A549 (cell line): ENCODE results near the gene DDIT4. TPM values are rescaled to one million over a fixed set of nuclear protein-coding genes. Genes with fewer than 3 reads are reported as not detected.

Experiments
- ATAC-seq, 2 experiments: fragments of 200-7000 bp in 1 of 2; fragments of >200 bp in 1 of 2; cut with Nextera tagmentation in 1 of 2; cut with Tn5 transposase in 1 of 2; 3 replicates each; pipeline versions ENCODE4 v1.8.0 to v1.9.1; 2018 to 2020; ENCODE audit warnings: mild to moderate bottlenecking in 1 of 2, moderate library complexity in 1 of 2
- CTCF ChIA-PET: fragments of 300-600 bp; sonication (Branson Sonifier 250); formaldehyde crosslinking; extraction: SDS; loops from one replicate; lab custom pipeline; 2021; ENCODE audit warnings: antibody characterized with exemption, inconsistent platforms; lab: Yijun Ruan, JAX
- POLR2A ChIA-PET: fragments of 350-600 bp; formaldehyde crosslinking; extraction: SDS; loops from one replicate; lab custom pipeline; 2021; ENCODE audit warnings: antibody characterized with exemption, inconsistent platforms; lab: Yijun Ruan, JAX
- DNase-seq, 2 experiments: peaks; one replicate each; pipeline versions ENCODE4 v3.0.0 to v3.0.0-alpha.2; 2011 to 2016; ENCODE audit warnings: low read depth in 1 of 2, low spot score in 1 of 2
- FAIRE-seq: peaks from 2 replicates; lab custom pipeline; 2011; peaks lifted over from hg19 to GRCh38; lab: Jason Lieb, UNC
- H3K27ac ChIP-seq, 2 experiments: fragments of >200 bp; sonication (Bioruptor Twin); formaldehyde crosslinking; 3 replicates each; pipeline ENCODE4 v1.5.1; 2016 to 2017
- H3K4me1 ChIP-seq: fragments of >200 bp; sonication (Bioruptor Twin); formaldehyde crosslinking; 3 replicates; pipeline ENCODE4 v1.6.1; 2016
- H3K4me2 ChIP-seq: fragments of >200 bp; sonication (Bioruptor Twin); formaldehyde crosslinking; 3 replicates; pipeline ENCODE4 v1.6.1; 2016
- H3K4me3 ChIP-seq: fragments of >200 bp; sonication (Bioruptor Twin); formaldehyde crosslinking; 3 replicates; pipeline ENCODE4 v1.5.1; 2016
- H3K9me3 ChIP-seq: fragments of >200 bp; sonication (Bioruptor Twin); formaldehyde crosslinking; 3 replicates; pipeline ENCODE4 v1.6.1; 2016
- CBX2 ChIP-seq: fragments of 200-600 bp; sonication (generic); IDR thresholded peaks from 2 replicates; pipeline ENCODE4 v1.6.1; 2016; ENCODE audit warnings: low read depth, mild to moderate bottlenecking, borderline replicate concordance
- CHD4 ChIP-seq: fragments of 200-600 bp; sonication (generic); IDR thresholded peaks from 2 replicates; pipeline ENCODE4 v1.6.1; 2016; ENCODE audit warnings: antibody characterized with exemption, mild to moderate bottlenecking, borderline replicate concordance
- ELK1 ChIP-seq: fragments of 150-350 bp; IDR thresholded peaks from 2 replicates; pipeline ENCODE4 v1.6.1; 2014; ENCODE audit warnings: low read depth, mild to moderate bottlenecking, low read length
- FOXS1 ChIP-seq: fragments of 250-450 bp; sonication (Bioruptor Pico); IDR thresholded peaks from 2 replicates; pipeline ENCODE4 v1.5.0; 2020; ENCODE audit warnings: mild to moderate bottlenecking, moderate library complexity
- HEYL ChIP-seq: fragments of 250-450 bp; sonication (Bioruptor Pico); IDR thresholded peaks from 2 replicates; pipeline ENCODE4 v1.8.0; 2021; ENCODE audit warnings: mild to moderate bottlenecking, moderate library complexity
- HOXB5 ChIP-seq: fragments of 250-450 bp; sonication (Bioruptor Pico); IDR thresholded peaks from 2 replicates; pipeline ENCODE4 v1.5.0; 2020; ENCODE audit warnings: mild to moderate bottlenecking, moderate library complexity
- JUN ChIP-seq, 2 experiments: fragments of >200 bp; sonication (Bioruptor Twin); formaldehyde crosslinking; IDR thresholded peaks; 2 replicates in 1 of 2; 3 replicates in 1 of 2; pipeline ENCODE4 v1.6.1; 2016 to 2017
- MAX ChIP-seq: IDR thresholded peaks from 2 replicates; pipeline ENCODE4 v1.6.1; 2012
- RARB ChIP-seq: fragments of 250-450 bp; sonication (Bioruptor Pico); IDR thresholded peaks from 2 replicates; pipeline ENCODE4 v1.8.0; 2021; ENCODE audit warnings: mild to moderate bottlenecking, moderate library complexity
- RCOR1 ChIP-seq: fragments of 150-350 bp; IDR thresholded peaks from 2 replicates; pipeline ENCODE4 v1.6.1; 2014; ENCODE audit warnings: antibody characterized with exemption, low read length, low read depth
- SMC3 ChIP-seq: fragments of >200 bp; sonication (Bioruptor Twin); formaldehyde crosslinking; IDR thresholded peaks from 3 replicates; pipeline ENCODE4 v1.6.1; 2018; ENCODE audit warnings: inconsistent platforms
- ZC3H11A ChIP-seq: fragments of 450-650 bp; IDR thresholded peaks from 2 replicates; pipeline ENCODE4 v1.6.1; 2014; ENCODE audit warnings: antibody characterized with exemption, mild to moderate bottlenecking
- WGBS: methylation state at CpG from one replicate; pipeline ENCODE4 v1.1.6; 2017; ENCODE audit errors: missing lambda C conversion rate; 5-methylcytosine and 5-hydroxymethylcytosine counted together
- polyA plus RNA-seq, 4 experiments: library from polyadenylated mRNA; depleted of rRNA in 3 of 4; stranded (reverse); fragments of >200 nt; fragmentation: RNase III in 1 of 4; extraction: RNeasy Plus Mini Kit Qiagen cat#74134 plus additional on column Dnase treatment in 1 of 4; gene quantifications; 2 replicates in 3 of 4; 3 replicates in 1 of 4; pipeline ENCODE4 v1.2.3, GENCODE V29; 2011 to 2017
- TF ChIP-seq, protein P1 (sequence below): IDR thresholded peaks from 2 replicates; pipeline ENCODE4 v1.6.1; 2012; ENCODE audit warnings: low read depth, borderline replicate concordance
- TF ChIP-seq, protein P2 (sequence below): fragments of 450-650 bp; IDR thresholded peaks from 2 replicates; pipeline ENCODE4 v1.6.1; 2014; ENCODE audit warnings: antibody characterized with exemption
- TF ChIP-seq, protein P3 (sequence below): fragments of 250-450 bp; sonication (Bioruptor Pico); IDR thresholded peaks from 2 replicates; pipeline ENCODE4 v1.5.0; 2021; ENCODE audit warnings: mild to moderate bottlenecking, moderate library complexity, borderline replicate concordance
- TF ChIP-seq, protein P4 (sequence below): fragments of >200 bp; sonication (Bioruptor Twin); formaldehyde crosslinking; IDR thresholded peaks from 3 replicates; pipeline ENCODE4 v1.5.1; 2016

Gene DDIT4
- polyA plus RNA-seq, 2 of the 4 experiments (the other 2 are of a cell fraction), result 239 to 392 TPM

DNA sequence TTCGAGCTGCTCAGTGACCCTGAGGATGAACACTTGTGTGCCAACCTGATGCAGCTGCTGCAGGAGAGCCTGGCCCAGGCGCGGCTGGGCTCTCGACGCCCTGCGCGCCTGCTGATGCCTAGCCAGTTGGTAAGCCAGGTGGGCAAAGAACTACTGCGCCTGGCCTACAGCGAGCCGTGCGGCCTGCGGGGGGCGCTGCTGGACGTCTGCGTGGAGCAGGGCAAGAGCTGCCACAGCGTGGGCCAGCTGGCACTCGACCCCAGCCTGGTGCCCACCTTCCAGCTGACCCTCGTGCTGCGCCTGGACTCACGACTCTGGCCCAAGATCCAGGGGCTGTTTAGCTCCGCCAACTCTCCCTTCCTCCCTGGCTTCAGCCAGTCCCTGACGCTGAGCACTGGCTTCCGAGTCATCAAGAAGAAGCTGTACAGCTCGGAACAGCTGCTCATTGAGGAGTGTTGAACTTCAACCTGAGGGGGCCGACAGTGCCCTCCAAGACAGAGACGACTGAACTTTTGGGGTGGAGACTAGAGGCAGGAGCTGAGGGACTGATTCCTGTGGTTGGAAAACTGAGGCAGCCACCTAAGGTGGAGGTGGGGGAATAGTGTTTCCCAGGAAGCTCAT is 1.1 kb downstream of the DDIT4 start (continued):
- peak; percentile 46; the same call in 2 of the 3 replicates for TF ChIP-seq SMC3
- no peak for TF ChIP-seq RCOR1

GRCh38 chr10:72275351-72276012 is 1.8 kb downstream of the DDIT4 start:
- no peaks in the 10 kb centered on the region for H3K9me3 ChIP-seq
- CTCF ChIA-PET, result interaction anchor here (0.6 to 8.9 kb wide), 33 partner anchors 8 to 744 kb away, joined by 3 to 94 read pairs (median 6); partner anchors contain the start of genes ANAPC16 and ASCC1
- peaks cover 58% of the 10 kb centered on the region for H3K4me1 ChIP-seq
- TF ChIP-seq JUN (IDR thresholded peaks at IDR 0.05) (peak in 1 of 2 experiments; percentile 45; a peak in 3 of 5 replicates), RCOR1 (no peak), CBX2 (no peak), RARB (CRISPR knock-in tag) (no peak), FOXS1 (CRISPR knock-in tag) (no peak), HOXB5 (CRISPR knock-in tag) (no peak), ZC3H11A (no peak), SMC3 (peak; percentile 10; the same call in 1 of the 3 replicates), CHD4 (no peak), HEYL (CRISPR knock-in tag) (0 out of 2 replicates have a peak, but pooled peaks have one; percentile 32), MAX (peak; percentile 49; the same call in 1 of the 2 replicates), ELK1 (no peak)
- TF ChIP-seq, protein P1, sequence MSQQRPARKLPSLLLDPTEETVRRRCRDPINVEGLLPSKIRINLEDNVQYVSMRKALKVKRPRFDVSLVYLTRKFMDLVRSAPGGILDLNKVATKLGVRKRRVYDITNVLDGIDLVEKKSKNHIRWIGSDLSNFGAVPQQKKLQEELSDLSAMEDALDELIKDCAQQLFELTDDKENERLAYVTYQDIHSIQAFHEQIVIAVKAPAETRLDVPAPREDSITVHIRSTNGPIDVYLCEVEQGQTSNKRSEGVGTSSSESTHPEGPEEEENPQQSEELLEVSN, result peak; percentile 13; the same call in 1 of the 2 replicates
- TF ChIP-seq, protein P2, sequence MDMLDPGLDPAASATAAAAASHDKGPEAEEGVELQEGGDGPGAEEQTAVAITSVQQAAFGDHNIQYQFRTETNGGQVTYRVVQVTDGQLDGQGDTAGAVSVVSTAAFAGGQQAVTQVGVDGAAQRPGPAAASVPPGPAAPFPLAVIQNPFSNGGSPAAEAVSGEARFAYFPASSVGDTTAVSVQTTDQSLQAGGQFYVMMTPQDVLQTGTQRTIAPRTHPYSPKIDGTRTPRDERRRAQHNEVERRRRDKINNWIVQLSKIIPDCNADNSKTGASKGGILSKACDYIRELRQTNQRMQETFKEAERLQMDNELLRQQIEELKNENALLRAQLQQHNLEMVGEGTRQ, result no peak
- TF ChIP-seq, protein P3, sequence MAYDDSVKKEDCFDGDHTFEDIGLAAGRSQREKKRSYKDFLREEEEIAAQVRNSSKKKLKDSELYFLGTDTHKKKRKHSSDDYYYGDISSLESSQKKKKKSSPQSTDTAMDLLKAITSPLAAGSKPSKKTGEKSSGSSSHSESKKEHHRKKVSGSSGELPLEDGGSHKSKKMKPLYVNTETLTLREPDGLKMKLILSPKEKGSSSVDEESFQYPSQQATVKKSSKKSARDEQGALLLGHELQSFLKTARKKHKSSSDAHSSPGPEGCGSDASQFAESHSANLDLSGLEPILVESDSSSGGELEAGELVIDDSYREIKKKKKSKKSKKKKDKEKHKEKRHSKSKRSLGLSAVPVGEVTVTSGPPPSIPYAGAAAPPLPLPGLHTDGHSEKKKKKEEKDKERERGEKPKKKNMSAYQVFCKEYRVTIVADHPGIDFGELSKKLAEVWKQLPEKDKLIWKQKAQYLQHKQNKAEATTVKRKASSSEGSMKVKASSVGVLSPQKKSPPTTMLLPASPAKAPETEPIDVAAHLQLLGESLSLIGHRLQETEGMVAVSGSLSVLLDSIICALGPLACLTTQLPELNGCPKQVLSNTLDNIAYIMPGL, result peak; percentile 36
- TF ChIP-seq, protein P4, sequence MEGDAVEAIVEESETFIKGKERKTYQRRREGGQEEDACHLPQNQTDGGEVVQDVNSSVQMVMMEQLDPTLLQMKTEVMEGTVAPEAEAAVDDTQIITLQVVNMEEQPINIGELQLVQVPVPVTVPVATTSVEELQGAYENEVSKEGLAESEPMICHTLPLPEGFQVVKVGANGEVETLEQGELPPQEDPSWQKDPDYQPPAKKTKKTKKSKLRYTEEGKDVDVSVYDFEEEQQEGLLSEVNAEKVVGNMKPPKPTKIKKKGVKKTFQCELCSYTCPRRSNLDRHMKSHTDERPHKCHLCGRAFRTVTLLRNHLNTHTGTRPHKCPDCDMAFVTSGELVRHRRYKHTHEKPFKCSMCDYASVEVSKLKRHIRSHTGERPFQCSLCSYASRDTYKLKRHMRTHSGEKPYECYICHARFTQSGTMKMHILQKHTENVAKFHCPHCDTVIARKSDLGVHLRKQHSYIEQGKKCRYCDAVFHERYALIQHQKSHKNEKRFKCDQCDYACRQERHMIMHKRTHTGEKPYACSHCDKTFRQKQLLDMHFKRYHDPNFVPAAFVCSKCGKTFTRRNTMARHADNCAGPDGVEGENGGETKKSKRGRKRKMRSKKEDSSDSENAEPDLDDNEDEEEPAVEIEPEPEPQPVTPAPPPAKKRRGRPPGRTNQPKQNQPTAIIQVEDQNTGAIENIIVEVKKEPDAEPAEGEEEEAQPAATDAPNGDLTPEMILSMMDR, result no peak
- TF ChIP-seq, all 56 proteins: peak for 6
- POLR2A ChIA-PET, result interaction anchor here (0.5 to 6.8 kb wide), 21 partner anchors 12 to 404 kb away, joined by 3 to 197 read pairs (median 9); partner anchors contain the start of genes ANAPC16 and ASCC1
- Histone ChIP-seq H3K27ac (peak overlapping the region; percentile 98), H3K4me3 (peak overlapping the region; percentile 84), H3K4me2 (peak overlapping the region; percentile 91)
- 3% methylated on average over 12 of the region's 12 CpGs for WGBS
- FAIRE-seq (no peak), DNase-seq (peak in 1 of 2 experiments; percentile 45), ATAC-seq (no peak)
